Inflammatory macrophage treated with lipopolysaccharide for 1 hour (primary cell): ENCODE results near the gene NPS.

ENCODE experiments used
- DNase-seq, 2 donors: peaks; one replicate each; pipeline ENCODE4 v3.0.0-alpha.2; 2020 to 2022

NPS gene, protein sequence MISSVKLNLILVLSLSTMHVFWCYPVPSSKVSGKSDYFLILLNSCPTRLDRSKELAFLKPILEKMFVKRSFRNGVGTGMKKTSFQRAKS

DNA sequence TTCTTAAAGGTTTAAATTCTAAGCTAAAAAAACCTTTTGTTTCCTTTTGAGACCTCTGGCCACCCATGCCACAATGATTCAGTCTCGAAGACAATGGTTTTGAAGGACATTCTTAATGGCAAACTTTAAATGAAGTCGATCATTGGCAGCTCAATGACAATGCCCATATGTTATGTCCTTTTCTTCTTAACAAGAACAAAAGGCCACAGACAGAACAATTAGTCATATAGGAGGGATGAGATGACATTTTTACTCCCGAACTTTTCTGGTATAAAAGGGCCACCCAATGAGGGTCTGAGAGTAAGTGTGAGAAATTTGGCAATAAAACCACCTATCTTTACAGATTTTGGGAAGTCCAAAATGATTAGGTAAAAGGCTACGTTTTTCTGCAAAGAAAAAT, at the start of gene NPS:
Gene NPS (plus strand): TSS at position 301 of the 400 bp plus-strand sequence. CDS start 60 bp downstream, at position 361.
- no peak for DNase-seq

DNA sequence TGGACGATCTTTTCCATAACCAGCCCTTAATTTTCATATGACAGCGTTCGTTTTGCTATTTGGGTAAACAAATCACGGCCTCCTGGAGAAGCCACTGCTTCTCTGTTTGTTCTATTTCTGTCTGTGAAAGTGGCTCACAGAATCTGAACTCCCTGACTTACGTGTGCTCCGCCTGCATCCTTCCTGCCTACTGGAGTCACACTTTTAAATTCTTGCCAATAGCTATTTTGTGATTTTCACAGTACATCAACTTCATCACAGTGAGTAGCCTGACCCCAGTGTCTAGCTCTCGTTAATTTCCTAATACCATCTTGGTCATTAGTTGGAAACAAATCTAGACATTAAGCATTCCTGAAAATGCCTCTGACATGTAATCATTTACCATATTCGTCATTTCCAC, 49.0 kb upstream of the NPS start:
- no peak for DNase-seq

DNA sequence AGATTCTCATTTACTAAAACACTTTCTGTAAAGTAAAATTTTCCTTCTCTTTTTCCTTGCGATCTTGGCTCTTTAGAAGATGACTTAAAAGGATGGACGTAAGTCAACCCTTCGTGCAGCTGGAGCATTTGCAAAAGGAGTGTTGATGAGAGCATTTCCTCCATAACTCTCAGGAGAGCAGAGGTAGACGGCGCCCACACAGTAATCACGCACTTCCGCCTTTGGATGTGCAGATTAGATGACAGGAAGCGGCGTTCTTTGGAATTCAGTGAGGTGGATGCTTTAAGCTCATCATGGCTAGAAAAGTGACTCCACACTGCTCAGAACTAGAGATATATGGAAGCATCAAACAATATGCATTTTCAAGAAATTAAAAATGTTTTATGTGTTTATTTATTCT, 43.0 kb upstream of the NPS start:
- no peak for DNase-seq

DNA sequence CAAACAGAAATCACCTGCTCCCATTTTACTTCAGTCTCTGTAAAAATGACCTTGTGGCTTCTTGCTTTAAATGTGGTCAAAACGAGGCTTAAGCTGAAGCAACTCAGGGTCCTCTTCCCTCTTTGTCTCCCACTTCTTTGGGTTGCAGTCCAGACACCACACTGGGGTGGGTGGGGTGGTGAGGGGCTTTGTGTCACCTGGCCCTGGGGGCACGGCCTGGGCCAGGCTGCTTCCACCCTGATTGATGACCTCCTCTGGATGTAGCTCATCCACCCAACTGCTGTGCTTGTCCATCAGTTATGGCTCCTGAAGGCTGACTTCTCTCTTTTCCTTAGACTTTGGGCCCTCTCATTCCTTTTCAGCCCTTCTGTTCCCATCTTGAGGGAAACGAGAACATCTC, 26.8 kb upstream of the NPS start:
- DNase-seq = no peak

DNA sequence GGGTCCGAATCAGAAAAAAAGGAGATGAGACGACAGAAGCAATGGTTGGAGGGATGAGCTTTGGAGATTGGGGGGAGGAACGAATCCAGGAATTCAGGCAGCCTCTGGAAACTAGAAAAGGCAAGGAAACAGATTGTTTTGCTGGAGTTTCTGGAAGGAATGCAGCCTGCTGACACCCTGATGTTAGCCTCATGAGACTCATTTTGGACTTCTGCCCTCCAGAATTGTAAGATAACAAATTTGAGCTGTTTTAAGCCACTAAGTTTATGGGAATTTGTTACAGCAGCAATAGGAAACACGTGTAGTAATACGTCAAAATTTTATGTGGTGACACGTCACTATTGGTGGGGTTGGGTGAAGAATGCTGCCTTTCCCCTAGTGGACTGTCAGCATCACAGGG, 25.6 kb upstream of the NPS start:
- DNase-seq = no peak

DNA sequence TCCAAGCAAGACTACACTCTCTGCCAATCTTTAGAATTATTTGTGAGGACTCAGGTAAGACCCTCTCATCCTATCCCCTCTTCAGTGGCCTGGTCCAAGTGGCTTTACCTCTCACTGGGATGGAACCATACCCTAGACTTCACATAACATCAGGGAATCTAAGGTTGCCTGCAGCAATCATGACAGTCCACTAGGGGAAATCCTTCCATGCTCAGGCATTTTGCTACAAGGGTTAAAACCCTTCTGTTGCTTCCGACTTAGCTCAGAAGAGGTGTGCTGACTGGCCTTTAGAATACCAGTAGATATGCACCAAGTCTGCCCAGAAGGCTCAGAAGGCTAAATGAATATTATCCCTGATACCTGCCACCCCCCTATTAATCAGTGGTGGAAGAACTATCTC, 24.9 kb upstream of the NPS start:
- no peak for DNase-seq

DNA sequence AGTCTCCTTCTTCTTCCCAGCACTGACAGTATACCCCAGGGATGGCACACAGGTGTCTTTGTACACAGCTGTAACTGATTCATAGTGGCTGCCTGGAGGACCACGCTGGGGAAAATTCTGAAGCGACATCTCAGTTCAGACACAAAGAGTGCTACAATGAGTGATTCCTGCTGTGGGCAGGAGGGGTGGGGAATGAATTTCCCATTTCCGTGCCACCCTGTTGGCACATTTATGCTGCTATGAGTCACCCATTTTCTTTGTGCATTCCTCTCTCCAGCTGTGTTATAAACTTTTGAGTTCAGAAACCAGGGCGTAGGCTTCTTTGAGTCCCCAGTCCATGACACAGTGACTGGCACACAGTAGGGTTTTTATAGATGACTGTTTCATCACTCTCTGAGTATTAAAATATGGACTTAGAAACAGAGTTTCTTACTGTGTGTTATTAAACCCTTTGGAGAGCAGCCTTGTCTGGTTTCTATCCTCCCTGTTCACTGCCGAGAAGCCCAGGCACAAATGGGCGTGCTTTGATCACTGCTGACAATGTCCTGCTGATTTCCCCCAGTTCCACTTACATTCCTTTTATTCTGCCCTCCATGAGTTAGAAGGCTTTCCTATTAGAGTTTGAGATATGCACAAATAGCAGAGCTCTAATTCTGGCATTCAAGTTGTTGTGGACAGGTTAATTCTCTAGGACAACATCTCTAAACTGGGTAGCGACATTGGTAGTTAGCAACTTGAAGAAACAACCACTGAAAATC, 24.0 kb upstream of the NPS start:
- DNase-seq = no peak

DNA sequence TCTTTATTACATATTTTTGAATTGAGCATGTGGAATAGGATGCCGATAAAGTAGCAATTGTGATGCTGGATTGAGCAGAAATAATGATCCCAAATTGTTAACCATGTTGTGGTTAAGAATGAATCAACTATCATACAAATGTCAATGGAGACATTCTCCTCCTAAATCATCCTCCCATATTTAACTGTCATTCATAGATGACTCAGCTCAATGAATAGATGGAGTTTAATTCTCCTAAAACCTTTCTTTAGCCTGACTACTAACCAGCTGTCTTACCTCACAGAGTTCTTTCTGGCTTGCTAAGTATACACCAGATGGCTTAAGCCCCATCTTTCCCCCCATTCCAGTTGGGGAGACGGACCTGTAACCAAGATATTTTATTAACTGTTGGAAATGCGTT, 23.4 kb upstream of the NPS start:
- no peak for DNase-seq

DNA sequence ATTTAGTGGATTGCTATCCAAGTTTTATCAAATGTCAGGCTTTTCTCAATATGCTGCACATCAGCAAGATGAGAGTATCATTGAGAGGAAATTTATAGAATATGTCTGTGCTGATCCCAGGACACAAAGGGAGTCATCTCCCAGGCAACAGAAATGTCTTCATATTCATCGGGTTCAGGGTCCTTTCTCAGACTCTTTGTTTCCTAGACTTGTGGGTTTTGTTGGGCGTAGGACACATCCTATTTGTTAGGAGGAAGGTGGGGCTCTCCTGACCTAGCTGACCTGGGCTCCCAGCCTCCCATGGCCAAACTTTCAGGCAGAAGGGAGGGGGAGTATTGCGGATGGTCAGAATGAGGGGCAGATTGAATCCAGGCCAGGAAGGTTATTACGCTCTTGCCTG, 22.9 kb upstream of the NPS start:
- DNase-seq = no peak

DNA sequence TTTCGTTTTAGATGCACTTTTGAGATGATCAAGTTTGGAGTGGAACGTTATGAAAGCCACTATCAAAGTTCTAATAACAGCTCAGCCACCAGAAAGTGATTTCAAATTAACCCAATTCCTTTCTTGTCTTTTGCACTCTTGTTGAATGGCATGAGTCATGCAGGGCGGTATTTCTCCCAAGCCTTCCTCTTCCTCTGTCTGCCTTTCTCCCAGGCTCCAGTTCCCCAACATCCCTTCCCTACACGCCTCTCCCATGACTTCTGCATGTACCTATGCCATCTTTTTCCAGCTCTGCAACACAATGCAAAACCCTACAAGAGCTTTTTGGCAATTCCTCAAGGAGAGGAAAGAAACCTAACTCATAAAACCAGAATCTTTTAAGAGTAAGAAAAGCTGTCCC, 21.8 kb upstream of the NPS start:
- no peak for DNase-seq

DNA sequence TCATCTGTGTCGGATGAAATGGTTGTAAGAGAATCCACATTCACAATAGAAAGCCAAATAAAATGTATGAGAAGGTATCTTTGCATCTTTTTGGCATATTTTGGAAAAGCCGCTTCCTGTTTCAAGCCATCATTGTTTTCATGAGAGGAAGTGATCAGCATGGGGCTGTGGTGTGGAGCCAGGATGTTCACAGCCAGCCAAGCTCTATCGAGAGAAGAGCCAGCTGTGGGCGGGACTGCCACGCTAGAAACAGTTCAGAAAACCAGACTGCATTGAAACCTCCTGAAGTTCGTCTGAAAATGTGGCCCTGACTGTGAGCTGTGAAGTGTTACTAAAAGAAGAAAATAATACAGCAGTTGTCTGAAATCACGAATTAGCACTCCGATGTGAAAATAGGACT, 21.2 kb upstream of the NPS start:
- DNase-seq = no peak

DNA sequence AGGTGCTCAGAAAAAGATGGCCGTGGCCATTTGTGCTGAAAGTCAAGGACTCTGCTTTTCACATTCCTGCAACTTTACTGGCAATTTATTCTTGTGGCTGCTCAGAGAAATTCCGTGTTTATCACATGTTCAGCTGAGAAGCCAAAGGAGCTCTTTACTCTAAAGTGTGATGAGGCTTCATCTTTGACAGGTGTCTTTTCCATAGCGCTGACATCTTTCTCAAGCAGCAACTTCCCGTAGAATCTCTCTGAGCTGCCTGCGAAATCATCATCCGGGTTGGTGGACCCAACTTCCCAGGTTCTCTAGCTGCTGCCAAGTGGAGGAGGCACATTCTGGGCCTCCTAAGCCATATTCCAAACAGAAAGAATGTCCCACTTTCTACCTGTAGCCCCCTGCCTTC, 16.9 kb upstream of the NPS start:
- no peak for DNase-seq

DNA sequence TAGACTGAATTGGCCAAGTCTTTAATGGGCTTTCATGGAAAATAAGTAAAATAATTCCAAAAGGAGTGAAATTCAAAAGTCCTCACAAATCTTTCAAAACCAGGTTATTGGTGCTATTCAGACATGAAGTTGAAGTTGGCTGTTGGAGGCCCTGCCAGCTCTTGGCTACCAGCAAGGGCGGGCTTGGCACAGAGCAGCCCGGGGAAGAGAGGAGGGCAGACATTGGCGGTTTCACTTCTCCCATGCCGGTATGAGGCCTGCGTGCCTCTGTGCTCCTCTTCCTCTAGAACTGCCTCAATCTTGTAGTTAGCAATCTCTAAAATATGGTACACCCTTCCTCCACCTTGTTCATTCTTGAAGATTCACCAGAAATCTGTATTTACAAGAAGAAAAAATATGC, 16.4 kb upstream of the NPS start:
- DNase-seq = no peak

DNA sequence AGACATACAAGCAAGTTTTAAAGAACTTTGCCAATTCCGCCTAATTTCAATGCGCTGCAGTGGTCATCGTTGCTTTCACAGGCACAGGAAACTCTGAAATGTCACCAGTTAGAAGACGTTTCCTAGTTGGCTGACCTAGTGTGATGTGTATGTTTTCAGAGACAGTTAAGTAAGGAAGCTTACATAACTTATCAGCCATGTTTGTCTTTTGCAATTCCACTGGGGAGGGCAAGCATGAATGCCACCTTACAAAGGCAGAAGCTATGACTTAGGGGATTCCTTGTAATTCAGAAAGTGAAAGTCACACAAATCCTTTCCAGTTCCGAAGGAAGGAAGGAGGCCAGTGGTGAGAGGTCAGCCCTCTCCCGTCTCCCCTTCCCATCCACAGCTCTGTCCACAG, 15.0 kb upstream of the NPS start:
- peak; percentile 68 to 79 for DNase-seq

DNA sequence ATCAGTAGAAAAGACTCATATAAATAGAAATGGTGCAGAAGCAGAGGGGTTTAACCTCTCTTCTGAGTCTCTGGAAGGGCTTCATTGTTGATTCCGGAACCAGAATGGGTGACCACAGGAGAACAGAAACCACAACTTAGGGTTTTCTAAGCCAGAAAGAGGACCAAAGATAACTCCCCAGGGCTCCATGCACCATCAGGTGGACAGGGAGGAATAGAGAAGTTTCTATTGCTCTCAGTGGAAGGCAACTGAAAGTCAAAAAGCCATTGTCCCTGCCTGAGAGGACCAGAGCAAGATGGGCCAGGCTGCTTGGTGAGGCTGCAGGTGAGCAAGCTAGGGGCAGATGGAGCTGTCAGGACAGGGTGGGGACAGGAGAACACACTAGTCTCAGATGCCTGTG, 14.6 kb upstream of the NPS start:
- no peak for DNase-seq

DNA sequence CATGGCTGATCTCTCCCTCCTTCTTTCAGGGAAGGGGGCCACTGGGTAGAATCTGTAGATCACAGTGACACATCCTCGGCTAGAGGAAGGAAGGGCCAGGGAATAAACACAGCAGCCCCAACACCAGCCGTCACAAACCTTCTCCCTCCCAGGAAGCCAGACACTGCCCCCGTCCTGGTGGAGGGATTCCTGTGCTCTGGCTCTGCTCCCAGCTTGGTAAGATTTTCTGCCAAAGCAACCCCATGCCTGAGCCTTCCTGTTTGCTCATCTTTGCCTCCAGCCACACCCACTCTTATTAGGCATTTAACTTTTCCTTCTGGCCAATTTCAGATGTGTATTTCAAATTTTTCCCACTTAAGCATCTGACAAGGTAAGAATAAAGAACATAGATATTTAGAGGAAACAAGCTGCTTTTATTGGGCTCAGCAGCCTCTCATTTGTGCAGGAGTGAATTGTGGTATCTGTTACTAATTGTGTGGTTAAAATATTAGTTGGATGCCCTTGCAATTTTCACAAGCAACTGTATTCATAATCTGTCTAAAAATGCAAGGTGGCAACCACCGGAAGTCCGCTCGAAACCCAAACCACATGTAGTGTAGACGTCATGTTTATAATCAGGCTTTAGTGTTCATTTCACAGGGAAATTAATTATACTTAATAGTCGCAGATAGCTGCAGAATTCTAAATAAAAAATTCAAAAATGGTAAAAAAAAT, 13.2 kb upstream of the NPS start:
- no peak for DNase-seq

DNA sequence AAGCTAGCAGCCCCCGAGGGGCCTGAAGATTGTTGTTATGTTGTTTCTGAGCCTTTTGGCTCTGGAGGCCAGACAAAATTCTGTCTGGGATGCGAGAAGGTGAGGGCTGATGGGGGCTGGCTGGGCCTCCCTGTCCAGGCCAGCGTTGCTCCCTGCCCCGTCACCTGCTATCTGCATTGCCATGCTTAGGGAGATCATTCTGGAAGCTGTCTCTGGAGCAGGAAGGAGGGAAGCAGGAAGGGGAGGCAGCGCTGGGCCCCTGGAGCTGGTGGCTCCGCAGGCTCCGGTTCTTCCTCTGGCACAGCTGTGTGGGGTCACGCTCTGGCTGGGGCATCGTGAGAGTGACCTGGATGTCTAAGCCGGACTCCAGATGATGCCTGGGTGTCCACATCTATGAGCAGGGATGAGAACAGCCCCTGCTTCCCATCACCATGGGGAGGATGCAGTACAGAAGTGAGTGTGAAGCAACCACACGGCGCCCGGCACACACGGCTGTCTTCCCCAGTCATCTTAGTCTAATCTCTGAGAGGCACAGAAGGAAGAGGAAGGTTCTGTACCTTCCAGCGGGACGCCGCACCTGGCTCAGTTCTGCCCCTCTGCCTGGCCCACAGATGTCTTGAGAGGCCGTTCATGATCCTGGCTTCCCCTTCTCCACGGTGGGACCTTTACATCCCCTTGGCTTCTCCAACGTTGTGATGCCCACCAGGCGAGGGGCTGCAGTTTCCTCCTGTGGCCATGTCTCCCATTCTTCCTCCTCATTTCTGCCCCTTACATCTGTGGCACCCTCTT, 11.9 kb upstream of the NPS start:
- no peak for DNase-seq

DNA sequence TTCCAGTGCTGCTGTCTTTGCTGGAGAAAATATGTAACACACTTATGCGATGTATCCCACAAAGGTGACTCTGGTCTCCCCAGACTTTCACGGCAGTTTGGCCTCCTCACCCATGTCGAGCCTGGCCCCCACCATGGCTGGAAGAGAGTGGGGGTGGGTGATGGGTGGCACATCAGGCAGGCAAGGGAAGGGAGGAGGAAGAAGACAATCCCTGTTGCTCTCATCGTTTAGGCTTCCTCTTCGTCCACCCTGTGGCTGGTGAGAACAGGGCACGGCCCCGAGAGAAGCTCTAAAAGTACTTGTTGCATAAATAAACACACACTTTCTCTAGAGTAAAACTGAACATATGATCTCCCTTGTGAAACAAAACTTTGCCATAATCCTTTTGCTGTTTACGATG, 11.2 kb upstream of the NPS start:
- DNase-seq = no peak

DNA sequence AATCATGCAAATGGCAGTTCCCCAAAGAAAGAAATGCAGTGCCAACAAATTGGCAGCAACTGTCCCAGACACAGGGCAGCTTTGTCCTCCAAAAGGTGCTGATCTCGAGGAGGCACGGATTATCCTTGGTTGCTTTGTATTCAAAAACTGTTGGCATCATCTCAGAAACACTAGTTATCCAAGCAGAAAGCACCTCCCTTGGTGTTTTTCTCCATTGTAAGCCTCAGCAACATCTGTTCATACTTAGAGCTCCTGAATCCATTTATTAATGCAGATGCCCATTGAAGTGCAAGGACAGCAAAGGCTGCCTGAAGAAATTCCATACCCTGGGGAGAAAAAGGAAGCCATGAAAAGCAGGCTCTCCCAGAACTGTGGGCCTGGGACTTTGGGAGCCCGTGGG, 1.1 kb upstream of the NPS start:
- no peak for DNase-seq

DNA sequence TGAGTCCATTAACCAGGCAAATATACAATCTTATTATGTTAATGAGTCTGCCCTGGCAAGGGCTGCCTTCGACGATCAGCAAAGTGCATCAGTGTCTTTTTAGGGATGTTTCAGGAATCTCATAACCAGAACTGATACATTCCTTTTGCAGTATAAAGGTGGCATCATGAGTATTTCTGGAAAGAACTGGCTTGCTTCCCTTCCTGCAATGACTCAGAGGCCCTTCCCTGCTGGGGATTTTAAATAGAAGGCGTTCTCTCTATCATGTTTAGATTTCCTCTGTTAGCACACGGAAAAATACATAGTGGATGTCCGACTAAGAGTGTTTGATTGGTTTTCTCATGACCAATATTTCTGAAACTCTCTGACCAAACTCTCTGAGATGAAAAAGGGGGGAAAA, 1.8 kb downstream of the NPS start:
- no peak for DNase-seq

DNA sequence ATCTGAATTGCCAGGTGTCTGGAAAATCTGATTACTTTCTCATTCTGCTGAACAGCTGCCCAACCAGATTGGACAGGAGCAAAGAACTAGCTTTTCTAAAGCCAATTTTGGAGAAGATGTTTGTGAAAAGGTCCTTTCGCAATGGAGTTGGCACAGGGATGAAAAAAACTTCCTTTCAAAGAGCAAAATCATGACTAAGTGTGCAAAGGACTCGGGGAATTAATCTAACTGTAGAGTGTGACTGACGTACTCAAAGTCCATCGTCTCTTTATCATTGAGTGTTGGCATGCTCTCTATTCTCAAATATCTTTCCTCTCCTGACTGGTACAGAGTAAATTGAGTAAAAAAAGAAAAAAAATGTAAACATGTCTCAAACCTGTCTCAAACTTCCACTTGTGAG, 3.3 kb downstream of the NPS start:
- DNase-seq = no peak

DNA sequence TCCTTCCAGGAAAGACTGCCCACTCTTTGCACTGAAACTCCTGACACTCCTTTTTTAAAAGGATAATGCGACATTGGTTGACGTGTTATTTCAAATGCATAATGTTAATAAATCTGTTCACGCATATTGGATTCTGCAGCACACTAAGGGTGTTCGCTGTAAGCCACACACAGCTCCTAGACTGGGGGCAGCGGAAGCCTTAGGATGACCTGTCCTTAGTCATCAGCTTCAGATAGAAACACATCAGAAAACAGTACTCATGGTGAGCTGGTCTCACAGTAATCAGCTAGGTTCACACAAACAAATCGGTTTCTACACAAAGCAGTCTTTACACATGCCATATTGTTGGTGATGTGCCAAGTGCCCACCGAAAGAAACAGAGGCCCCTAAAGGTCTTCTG, 4.3 kb downstream of the NPS start:
- no peak for DNase-seq

DNA sequence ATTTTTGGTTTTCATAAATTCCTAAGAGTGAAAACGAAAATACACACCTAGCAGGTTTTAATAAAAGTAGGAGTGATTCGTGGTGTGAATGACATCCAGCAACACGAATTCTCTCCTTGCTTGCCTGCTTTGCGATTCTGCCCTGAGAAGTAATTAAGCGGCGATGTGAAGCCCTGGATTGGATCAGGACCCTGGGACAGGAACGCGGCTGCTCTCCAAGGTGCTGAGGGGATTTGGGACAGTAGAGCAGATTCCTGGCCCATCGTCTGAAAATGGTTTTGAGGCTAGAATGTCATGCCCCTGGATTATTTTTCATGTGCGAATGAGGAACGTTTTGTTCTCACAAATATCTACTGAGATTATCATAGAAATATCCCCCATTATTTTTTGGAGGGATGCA, 7.8 kb downstream of the NPS start:
- DNase-seq = no peak

DNA sequence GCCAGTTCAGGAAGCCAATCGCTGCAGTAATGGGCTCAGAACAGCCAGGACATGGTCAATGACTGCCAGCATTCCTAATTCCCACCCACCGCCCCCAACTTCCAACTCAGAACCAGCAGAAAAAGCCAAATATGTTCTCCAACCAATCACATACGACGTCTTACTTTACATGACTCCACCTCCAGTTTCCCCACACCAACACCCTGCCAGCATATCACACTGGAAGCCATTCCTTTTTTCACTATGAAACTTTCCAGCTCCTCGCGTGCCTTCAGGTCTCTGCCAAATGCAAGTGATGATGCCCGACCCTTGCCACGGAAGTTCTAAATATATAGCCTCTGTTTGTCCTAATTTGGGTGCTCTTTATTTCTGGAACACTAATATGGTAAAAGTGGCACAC, 12.5 kb downstream of the NPS start:
- no peak for DNase-seq
